Measurements from ENCODE around the gene HSFX3. TPM values are rescaled to one million over a fixed set of nuclear protein-coding genes. Genes with fewer than 3 reads are reported as not detected.
A peak's percentile ranks its signal among the peaks of the same experiment; 100 is the strongest.
"Not testable (repeated sequence)": the region's sequence is repeated elsewhere in the genome, so short reads cannot be mapped to it uniquely, and the experiment has no call there.

Gene HSFX3
- total and polyA plus RNA-seq, 12 donors, result 0.12 to 0.31 (median 0.21) TPM; not detected in 9

DNA sequence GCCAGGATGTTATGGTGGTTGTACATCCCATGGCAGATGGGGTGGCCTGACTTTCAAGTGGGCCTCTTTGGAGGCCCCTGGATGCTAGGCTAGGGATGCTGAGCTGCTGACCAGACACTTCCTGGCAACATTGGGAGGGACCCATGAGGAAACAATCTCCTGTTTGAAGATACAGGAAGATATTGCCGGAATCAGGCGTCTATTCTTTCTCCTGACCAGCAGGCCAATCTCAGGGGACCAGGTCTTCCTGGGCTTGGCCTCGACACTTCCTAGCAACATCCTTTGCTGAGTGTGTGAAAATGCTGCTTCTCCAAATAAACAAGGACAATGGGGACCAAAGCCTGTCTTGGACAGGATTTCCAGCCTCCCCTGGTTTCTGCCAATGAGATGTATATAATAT, 1.9 kb downstream of the HSFX3 start:
- DNase-seq; H3K27me3 ChIP-seq; H3K4me1 ChIP-seq; H3K9me3 ChIP-seq; H3K36me3 ChIP-seq; intact Hi-C loops (cut with DNase I); H3K4me3 ChIP-seq: not testable (repeated sequence)
- peak in 3 of 8 donors; percentile 42 to 52 (median 49) for ATAC-seq
- WGBS, 2 donors, result 50% methylated on average over 1 of the region's 3 CpGs; no CpG with 5 or more reads in 1 of the 2 donors
- H3K27ac ChIP-seq, result peak overlapping the region in 1 of 10 donors; percentile 10

DNA sequence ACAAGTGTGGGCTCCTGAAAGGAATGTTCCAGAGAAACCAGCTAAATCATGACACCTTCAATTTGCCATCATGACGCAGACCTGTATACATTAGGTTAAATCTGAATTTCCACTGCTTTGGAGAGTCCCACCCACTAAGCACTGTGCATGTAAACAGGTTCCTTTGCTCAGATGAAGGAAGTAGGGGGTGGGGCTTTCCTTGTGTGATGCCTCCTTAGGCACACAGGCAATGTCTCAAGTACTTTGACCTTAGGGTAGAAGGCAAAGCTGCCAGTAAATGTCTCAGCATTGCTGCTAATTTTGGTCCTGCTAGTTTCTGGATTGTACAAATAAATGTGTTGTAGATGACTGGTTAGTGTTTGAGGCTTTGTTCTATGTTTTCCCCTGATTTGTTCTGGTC, 2.8 kb downstream of the HSFX3 start:
- DNase-seq; H3K36me3 ChIP-seq; H3K4me1 ChIP-seq; H3K27ac ChIP-seq; ATAC-seq; intact Hi-C loops (cut with DNase I); H3K27me3 ChIP-seq; H3K4me3 ChIP-seq; H3K9me3 ChIP-seq: not testable (repeated sequence)
- 88 to 96% methylated on average over 1 of the region's 1 CpG for WGBS, 2 donors

DNA sequence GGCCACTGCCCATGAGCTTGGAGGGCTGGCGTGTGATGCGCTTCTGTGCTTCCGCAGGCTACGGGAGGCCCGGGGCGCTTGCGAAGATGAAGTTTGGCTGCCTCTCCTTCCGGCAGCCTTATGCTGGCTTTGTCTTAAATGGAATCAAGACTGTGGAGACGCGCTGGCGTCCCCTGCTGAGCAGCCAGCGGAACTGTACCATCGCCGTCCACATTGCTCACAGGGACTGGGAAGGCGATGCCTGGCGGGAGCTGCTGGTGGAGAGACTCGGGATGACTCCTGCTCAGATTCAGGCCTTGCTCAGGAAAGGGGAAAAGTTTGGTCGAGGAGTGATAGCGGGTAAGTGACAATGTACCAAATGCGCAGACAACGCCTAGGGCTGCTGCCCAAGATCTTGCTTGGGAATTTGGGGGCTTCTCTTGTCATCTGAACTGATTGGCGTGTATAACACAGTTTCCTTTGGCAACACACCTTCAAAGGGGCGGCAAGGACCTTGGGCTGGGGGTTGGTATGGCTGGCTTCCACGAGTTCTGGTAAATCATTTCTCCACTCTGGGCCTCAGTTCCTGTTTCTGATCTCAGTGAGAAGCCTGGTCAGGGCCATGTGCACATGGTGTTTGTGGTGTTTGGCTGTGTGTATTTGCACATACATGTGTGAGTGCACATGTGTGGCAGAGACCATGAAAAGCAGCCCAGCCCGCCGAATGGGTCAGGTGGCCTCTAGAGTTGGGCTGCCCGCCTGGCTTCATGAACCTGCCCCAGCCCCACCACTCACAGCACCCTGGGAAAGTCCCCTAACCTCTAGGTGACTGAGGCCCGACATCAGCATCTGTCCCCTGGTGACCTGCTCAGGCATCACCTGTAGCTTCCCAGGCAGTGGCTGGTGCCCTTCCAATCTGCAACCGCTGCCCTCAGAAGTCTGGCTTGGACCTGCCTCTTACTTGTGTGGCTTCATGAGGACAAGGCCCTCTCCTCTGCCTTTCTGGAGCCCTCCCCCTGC, 3.9 kb downstream of the HSFX3 start:
- ATAC-seq; H3K27ac ChIP-seq; intact Hi-C loops (cut with DNase I); H3K27me3 ChIP-seq; DNase-seq; H3K9me3 ChIP-seq; H3K4me1 ChIP-seq; H3K4me3 ChIP-seq; H3K36me3 ChIP-seq: not testable (repeated sequence)
- 73 to 75% methylated on average over 10 to 19 of the region's 29 CpGs for WGBS, 2 donors
- TF ChIP-seq, protein P1, sequence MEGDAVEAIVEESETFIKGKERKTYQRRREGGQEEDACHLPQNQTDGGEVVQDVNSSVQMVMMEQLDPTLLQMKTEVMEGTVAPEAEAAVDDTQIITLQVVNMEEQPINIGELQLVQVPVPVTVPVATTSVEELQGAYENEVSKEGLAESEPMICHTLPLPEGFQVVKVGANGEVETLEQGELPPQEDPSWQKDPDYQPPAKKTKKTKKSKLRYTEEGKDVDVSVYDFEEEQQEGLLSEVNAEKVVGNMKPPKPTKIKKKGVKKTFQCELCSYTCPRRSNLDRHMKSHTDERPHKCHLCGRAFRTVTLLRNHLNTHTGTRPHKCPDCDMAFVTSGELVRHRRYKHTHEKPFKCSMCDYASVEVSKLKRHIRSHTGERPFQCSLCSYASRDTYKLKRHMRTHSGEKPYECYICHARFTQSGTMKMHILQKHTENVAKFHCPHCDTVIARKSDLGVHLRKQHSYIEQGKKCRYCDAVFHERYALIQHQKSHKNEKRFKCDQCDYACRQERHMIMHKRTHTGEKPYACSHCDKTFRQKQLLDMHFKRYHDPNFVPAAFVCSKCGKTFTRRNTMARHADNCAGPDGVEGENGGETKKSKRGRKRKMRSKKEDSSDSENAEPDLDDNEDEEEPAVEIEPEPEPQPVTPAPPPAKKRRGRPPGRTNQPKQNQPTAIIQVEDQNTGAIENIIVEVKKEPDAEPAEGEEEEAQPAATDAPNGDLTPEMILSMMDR (IDR thresholded peaks at IDR 0.05), result peak in 2 of 9 donors; percentile 9 to 16

DNA sequence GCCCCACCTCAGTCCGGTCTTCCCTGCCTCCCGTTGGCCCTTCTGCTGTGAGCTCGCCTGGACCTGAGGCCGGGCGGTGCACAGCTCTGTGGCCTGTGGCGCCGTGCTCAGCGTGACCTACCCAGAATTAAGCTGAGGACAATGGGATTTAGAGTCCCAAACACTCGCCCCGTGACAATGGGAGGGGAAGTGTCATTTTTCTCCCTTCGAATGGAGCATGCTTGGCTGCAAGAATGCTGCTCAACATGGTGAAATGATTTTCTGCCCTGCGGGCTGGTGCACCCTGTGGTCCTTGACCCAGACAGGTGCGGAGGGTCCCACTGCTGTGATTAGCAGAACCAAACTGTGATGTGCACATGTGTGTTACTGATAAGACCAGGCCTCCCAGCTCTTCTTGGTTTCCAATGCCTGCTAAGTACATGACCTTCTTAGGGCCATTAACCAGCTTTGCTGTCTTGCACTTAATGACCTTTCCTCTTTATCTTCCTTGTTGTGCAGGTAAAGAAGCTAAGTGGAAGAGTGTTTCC, 8.1 kb downstream of the HSFX3 start:
- WGBS, 2 donors, result 8 to 14% methylated on average over 13 of the region's 13 CpGs
- peak overlapping the region; percentile 84 to 93 (median 90) for H3K27ac ChIP-seq
- peaks cover 0 to 11% (median 4%) of the 10 kb centered on the region in 9 donors for H3K4me1 ChIP-seq
- peak overlapping the region; percentile 42 to 76 (median 66) for H3K4me3 ChIP-seq
- TF ChIP-seq, protein P1 (IDR thresholded peaks at IDR 0.05), result no peak
- ATAC-seq (no peak), DNase-seq (no peak)
- H3K9me3 ChIP-seq, result no peaks in the 10 kb centered on the region
- peaks cover 0 to 6% (median 0%) of the 10 kb centered on the region in 9 donors for H3K36me3 ChIP-seq
- intact Hi-C loops (cut with DNase I), result no loop called here
- H3K27me3 ChIP-seq, result no peaks in the 10 kb centered on the region

DNA sequence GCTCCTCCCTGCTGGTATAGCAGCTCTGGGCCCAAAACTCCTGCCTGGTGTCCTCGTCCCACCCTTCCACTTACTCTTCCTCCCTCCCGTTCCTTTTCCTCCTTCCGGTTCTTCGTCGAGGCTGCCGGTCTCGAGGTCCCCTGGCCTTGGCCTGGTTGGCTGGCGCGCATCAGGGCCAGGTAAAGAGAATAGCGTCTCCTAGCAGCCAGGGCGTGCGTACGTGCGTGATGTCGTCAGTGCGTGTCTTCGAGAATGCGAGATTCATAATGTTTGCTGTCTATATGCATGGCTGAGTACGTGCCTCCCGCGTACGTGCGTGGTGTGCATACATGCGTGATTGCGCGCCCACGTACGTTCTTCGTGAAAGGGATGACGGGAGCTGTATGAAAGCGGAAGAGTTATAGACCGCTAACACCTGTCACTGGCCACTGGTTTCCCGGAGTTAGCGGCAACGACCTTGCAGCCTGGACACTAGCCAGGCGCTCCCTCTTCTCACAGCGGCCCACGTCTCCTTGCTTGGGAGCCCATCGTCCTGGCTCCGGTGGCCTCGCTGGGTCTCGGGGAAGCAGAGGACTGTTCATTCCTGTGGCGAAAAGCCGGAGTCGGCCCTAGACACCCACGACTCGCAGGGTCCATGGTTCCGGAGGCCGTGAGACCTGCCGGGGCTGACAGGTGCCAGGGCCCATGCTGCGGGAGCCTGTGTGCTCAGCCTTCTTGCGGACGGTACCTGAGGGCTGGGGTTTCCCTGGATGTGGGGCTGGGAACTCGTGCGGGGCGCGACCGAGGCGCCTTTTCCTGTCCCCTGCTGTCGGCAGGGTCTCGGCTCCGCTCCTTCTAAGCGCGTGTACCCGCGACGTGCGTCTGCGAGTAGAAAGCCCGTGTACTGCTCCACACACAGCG, 8.9 kb downstream of the HSFX3 start, which contains the start of gene EOLA1:
EOLA1 (plus strand) TSS at position 392 of the 900 bp plus-strand sequence. CDS start 4,619 bp downstream, outside the sequence.
- Histone ChIP-seq H3K4me3 (peak within 1 kb of the TSS; percentile 42 to 76 (median 66)), H3K27me3 (no peaks in the 10 kb centered on the region), H3K27ac (peak within 1 kb of the TSS; percentile 84 to 93 (median 90)), H3K36me3 (peaks cover 0 to 6% (median 0%) of the 10 kb centered on the region in 9 donors), H3K4me1 (peaks cover 0 to 11% (median 4%) of the 10 kb centered on the region in 9 donors), H3K9me3 (no peaks in the 10 kb centered on the region)
- intact Hi-C loops (cut with DNase I), result no loop called here
- WGBS, 2 donors, result 0 to 1% methylated on average over 64 to 71 of the region's 71 CpGs
- TF ChIP-seq, protein P1 (IDR thresholded peaks at IDR 0.05), result no peak
- ATAC-seq (peak; percentile 40 to 70 (median 58)), DNase-seq (peak; percentile 80 to 82)

Data from heart right ventricle (tissue), 16 donors.